IMR-90 (cell line): ENCODE measurements around the gene NAB2. TPM values are rescaled to one million over a fixed set of nuclear protein-coding genes. Genes with fewer than 3 reads are reported as not detected.

Experiments used
- ATAC-seq: fragments of 200-7000 bp; cut with Tn5 transposase; 2 replicates; pipeline ENCODE4 v1.9.1; 2020; ENCODE audit warnings: low read depth, mild to moderate bottlenecking, moderate library complexity
- BruUV-seq: library from RNA; stranded (reverse); fragments of 400-500 nt; replicated peaks from 2 replicates; lab custom pipeline; 2021; lab: Mats Ljungman, UMichigan
- CTCF ChIA-PET: fragments of 300-600 bp; formaldehyde crosslinking; extraction: SDS; loops from one replicate; lab custom pipeline; 2021; ENCODE audit warnings: antibody characterized with exemption; lab: Yijun Ruan, JAX
- POLR2A ChIA-PET: fragments of 300-600 bp; sonication (Branson Sonifier 250); formaldehyde crosslinking; loops from one replicate; lab custom pipeline; 2022; ENCODE audit warnings: antibody characterized with exemption; ENCODE audit not compliant: unreplicated experiment; lab: Charles Lee
- DNase-seq: peaks from one replicate; pipeline ENCODE4 v3.0.0; 2013
- H2AFZ ChIP-seq: replicated peaks from 2 replicates; pipeline ENCODE3; 2013; ENCODE audit warnings: low read length, mild to moderate bottlenecking; ENCODE audit not compliant: poor library complexity
- H2AK5ac ChIP-seq: 2 replicates; pipeline ENCODE4 v1.6.1; 2013; ENCODE audit warnings: low read depth, low read length, inconsistent platforms
- H2AK9ac ChIP-seq: replicated peaks from 2 replicates; pipeline ENCODE3; 2013; ENCODE audit warnings: mild to moderate bottlenecking, low read depth, low read length, moderate library complexity; ENCODE audit not compliant: poor library complexity
- H2BK120ac ChIP-seq: 2 replicates; pipeline ENCODE4 v1.6.1; 2013; ENCODE audit warnings: low read depth, low read length, inconsistent platforms
- H2BK15ac ChIP-seq: 3 replicates; pipeline ENCODE4 v1.6.1; 2013; ENCODE audit warnings: low read depth, low read length, inconsistent platforms
- H2BK20ac ChIP-seq: 2 replicates; pipeline ENCODE4 v1.6.1; 2013; ENCODE audit warnings: low read depth, mild to moderate bottlenecking, inconsistent platforms, low read length, moderate library complexity
- H2BK5ac ChIP-seq: 2 replicates; pipeline ENCODE4 v1.6.1; 2013; ENCODE audit warnings: mild to moderate bottlenecking, low read depth, low read length, inconsistent platforms; ENCODE audit not compliant: poor library complexity, severe bottlenecking
- H3K14ac ChIP-seq: replicated peaks from 2 replicates; pipeline ENCODE4 v1.6.1; 2013; ENCODE audit warnings: low read depth, low read length, inconsistent platforms
- H3K18ac ChIP-seq: 2 replicates; pipeline ENCODE4 v1.6.1; 2013; ENCODE audit warnings: low read depth, low read length, control low read depth
- H3K23ac ChIP-seq: 2 replicates; pipeline ENCODE4 v1.6.1; 2013; ENCODE audit warnings: low read depth, low read length, inconsistent platforms
- H3K27ac ChIP-seq: 2 replicates; pipeline ENCODE4 v1.5.1; 2013; ENCODE audit warnings: mild to moderate bottlenecking, control low read depth, low read length; ENCODE audit not compliant: insufficient read depth
- H3K27me3 ChIP-seq: 2 replicates; pipeline ENCODE4 v1.6.1; 2013; ENCODE audit warnings: low read length; ENCODE audit not compliant: control insufficient read depth, insufficient read depth
- H3K36me3 ChIP-seq: 2 replicates; pipeline ENCODE4 v1.6.1; 2013; ENCODE audit warnings: low read length, mixed read lengths; ENCODE audit not compliant: control insufficient read depth, insufficient read depth
- H3K4ac ChIP-seq: 2 replicates; pipeline ENCODE4 v1.6.1; 2013; ENCODE audit warnings: low read depth, low read length, inconsistent platforms
- H3K4me1 ChIP-seq: 2 replicates; pipeline ENCODE4 v1.6.1; 2013; ENCODE audit warnings: low read length, mixed read lengths; ENCODE audit not compliant: control insufficient read depth, insufficient read depth
- H3K4me2 ChIP-seq: 2 replicates; pipeline ENCODE4 v1.6.1; 2013; ENCODE audit warnings: low read depth, mild to moderate bottlenecking, control low read depth, low read length, moderate library complexity
- H3K4me3 ChIP-seq: 2 replicates; pipeline ENCODE4 v1.5.1; 2013; ENCODE audit warnings: low read depth, mild to moderate bottlenecking, control low read depth, low read length, moderate library complexity; ENCODE audit not compliant: insufficient read depth
- H3K56ac ChIP-seq: 2 replicates; pipeline ENCODE4 v1.6.1; 2013; ENCODE audit warnings: low read length, inconsistent platforms; ENCODE audit not compliant: insufficient read depth; ENCODE audit errors: extremely low read depth
- H3K79me1 ChIP-seq, 2 experiments: 2 replicates each; pipeline ENCODE4 v1.6.1; 2013; ENCODE audit warnings: low read length in 2 of 2, inconsistent platforms in 1 of 2, low read depth in 1 of 2
- H3K9ac ChIP-seq: 2 replicates; pipeline ENCODE4 v1.6.1; 2013; ENCODE audit warnings: low read depth, low read length, control low read depth
- H3K9me1 ChIP-seq: 2 replicates; pipeline ENCODE4 v1.6.1; 2013; ENCODE audit warnings: low read length, inconsistent platforms; ENCODE audit not compliant: insufficient read depth
- H3K9me3 ChIP-seq: 2 replicates; pipeline ENCODE4 v1.6.1; 2013; ENCODE audit warnings: low read length; ENCODE audit not compliant: control insufficient read depth, insufficient read depth
- H4K20me1 ChIP-seq: 2 replicates; pipeline ENCODE4 v1.6.1; 2013; ENCODE audit warnings: low read length, inconsistent platforms; ENCODE audit not compliant: insufficient read depth
- H4K5ac ChIP-seq: 2 replicates; pipeline ENCODE4 v1.6.1; 2013; ENCODE audit warnings: mild to moderate bottlenecking, low read depth, low read length, control low read depth
- H4K8ac ChIP-seq, 2 experiments: 2 replicates each; pipeline ENCODE4 v1.6.1; 2013; ENCODE audit warnings: low read depth in 2 of 2, low read length in 2 of 2, control low read depth in 1 of 2, inconsistent platforms in 1 of 2
- H4K91ac ChIP-seq: 2 replicates; pipeline ENCODE4 v1.6.1; 2013; ENCODE audit warnings: low read depth, low read length, inconsistent platforms; ENCODE audit not compliant: insufficient read depth
- BHLHE40 ChIP-seq: fragments of 150-350 bp; IDR thresholded peaks from 2 replicates; pipeline ENCODE4 v1.6.1; 2016; ENCODE audit warnings: mild to moderate bottlenecking, low read depth, low read length
- CEBPB ChIP-seq: IDR thresholded peaks from 2 replicates; pipeline ENCODE4 v1.6.1; 2012; ENCODE audit warnings: low read depth, low read length, improper control_type of control experiment
- CHD1 ChIP-seq: IDR thresholded peaks from 2 replicates; pipeline ENCODE4 v1.6.1; 2012; ENCODE audit warnings: low read depth, low read length, improper control_type of control experiment
- CTCF ChIP-seq: conservative IDR thresholded peaks from 2 replicates; pipeline ENCODE4 v1.5.1; 2012; ENCODE audit warnings: mild to moderate bottlenecking, low read depth, low read length, improper control_type of control experiment
- ELK1 ChIP-seq: fragments of 150-350 bp; IDR thresholded peaks from 2 replicates; pipeline ENCODE4 v1.6.1; 2016; ENCODE audit warnings: low read depth, mild to moderate bottlenecking, low read length, moderate library complexity, borderline replicate concordance
- FOS ChIP-seq: fragments of 150-350 bp; IDR thresholded peaks from 2 replicates; pipeline ENCODE4 v1.6.1; 2016; ENCODE audit warnings: low read depth, low read length
- MAFK ChIP-seq: IDR thresholded peaks from 2 replicates; pipeline ENCODE4 v1.6.1; 2012; ENCODE audit warnings: low read depth, low read length, improper control_type of control experiment
- MAZ ChIP-seq: IDR thresholded peaks from 2 replicates; pipeline ENCODE4 v1.6.1; 2012; ENCODE audit warnings: low read depth, mild to moderate bottlenecking, low read length, improper control_type of control experiment, moderate library complexity, borderline replicate concordance
- MXI1 ChIP-seq: IDR thresholded peaks from 2 replicates; pipeline ENCODE4 v1.6.1; 2012; ENCODE audit warnings: low read depth, mild to moderate bottlenecking, low read length, moderate library complexity, borderline replicate concordance
- NFE2L2 ChIP-seq: fragments of 150-350 bp; IDR thresholded peaks from 2 replicates; pipeline ENCODE4 v1.6.1; 2016; ENCODE audit warnings: low read depth, mild to moderate bottlenecking, low read length
- POLR2A ChIP-seq: IDR thresholded peaks from 2 replicates; pipeline ENCODE4 v1.6.1; 2012; ENCODE audit warnings: mild to moderate bottlenecking, low read depth, low read length
- RAD21 ChIP-seq: IDR thresholded peaks from 2 replicates; pipeline ENCODE4 v1.6.1; 2012; ENCODE audit warnings: low read length, improper control_type of control experiment
- RCOR1 ChIP-seq: IDR thresholded peaks from 2 replicates; pipeline ENCODE4 v1.6.1; 2012; ENCODE audit warnings: mild to moderate bottlenecking, low read length, improper control_type of control experiment; ENCODE audit not compliant: insufficient replicate concordance
- RFX5 ChIP-seq: IDR thresholded peaks from 2 replicates; pipeline ENCODE4 v1.8.0; 2012; ENCODE audit warnings: low read depth, mild to moderate bottlenecking, low read length, moderate library complexity
- SMC3 ChIP-seq: fragments of 150-350 bp; IDR thresholded peaks from 2 replicates; pipeline ENCODE4 v1.6.1; 2016; ENCODE audit warnings: low read depth, mild to moderate bottlenecking, antibody characterized with exemption, low read length, moderate library complexity
- WGBS, 2 experiments: methylation state at CpG; one replicate each; pipeline versions ENCODE4 v1.1.5 to v1.1.7; 2013; ENCODE audit warnings: missing lambda C conversion rate in 2 of 2; ENCODE audit not compliant: insufficient read length in 1 of 2; ENCODE audit errors: extremely low coverage in 2 of 2; 5-methylcytosine and 5-hydroxymethylcytosine counted together
- dilution Hi-C: fragments of 300-500 bp; cut with HindIII; formaldehyde crosslinking; loops from one replicate; pipeline ENCODE4 v1.14.3; 2018; ENCODE audit warnings: low sequenced_read_pairs; ENCODE audit not compliant: unreplicated experiment
- in situ Hi-C: fragments of 300-500 bp; cut with MboI; formaldehyde crosslinking; loops from 3 replicates; pipeline ENCODE4 v1.14.3; 2019; ENCODE audit warnings: low sequenced_read_pairs, inconsistent platforms, mixed read lengths
- intact Hi-C: fragments of 100-400 bp; cut with micrococcal nuclease; formaldehyde crosslinking; loops from 2 replicates; pipeline ENCODE4 v1.10.0; 2022
- polyA plus RNA-seq, 3 experiments: library from polyadenylated mRNA; depleted of rRNA; stranded (reverse); fragments of >200 nt; gene quantifications; 2 replicates each; pipeline ENCODE4 v1.2.3, GENCODE V29; 2012; ENCODE audit warnings: low replicate concordance in 1 of 3
- total RNA-seq: library from RNA; depleted of rRNA; stranded (reverse); fragments of >200 nt; gene quantifications from 2 replicates; pipeline ENCODE4 v1.2.3, GENCODE V29; 2012

The NAB2 gene
- total and polyA plus RNA-seq, 2 of the 4 experiments (the other 2 are of a cell fraction) = 65.1 to 68.8 TPM

GRCh38 chr12:57086493-57087009 lies 2.4 kb upstream of the NAB2 start:
- ChIA-PET CTCF (interaction anchor here (1.0 kb wide), 1 partner anchor 153 kb away, joined by 3 read pairs; no protein-coding TSS in a partner anchor), POLR2A (interaction anchor here (0.6 to 1.6 kb wide), 3 partner anchors 8 to 41 kb away, joined by 3 to 9 read pairs (median 4); partner anchors contain the start of gene NEMP1)
- Histone ChIP-seq H3K27ac (peak overlapping the region; percentile 98), H3K23ac (peak overlapping the region; percentile 99), H3K56ac (peak overlapping the region; percentile 99), H3K18ac (peak overlapping the region; percentile 80), H3K79me1 (peaks cover 5 to 31% of the 10 kb centered on the region in 2 experiments; a peak in 3 of 4 replicates), H4K5ac (peak overlapping the region; percentile 85), H3K27me3 (no peaks in the 10 kb centered on the region), H4K91ac (peak overlapping the region; percentile 95), H3K9me1 (peaks cover 6% of the 10 kb centered on the region), H2BK20ac (peak overlapping the region; percentile 63), H3K4me1 (peaks cover 12% of the 10 kb centered on the region), H3K4me2 (peak overlapping the region; percentile 88), H3K4me3 (peak overlapping the region; percentile 59), H2AK5ac (peak overlapping the region; percentile 89), H2AFZ (peak overlapping the region; percentile 85), H4K20me1 (peaks cover 23% of the 10 kb centered on the region), H3K9me3 (no peaks in the 10 kb centered on the region), H2BK120ac (peak overlapping the region; percentile 92), H3K4ac (peak overlapping the region; percentile 98), H3K36me3 (peaks cover 12% of the 10 kb centered on the region), H2BK5ac (peak overlapping the region; percentile 88), H2BK15ac (peak overlapping the region; percentile 90), H3K9ac (peak overlapping the region; percentile 91), H4K8ac (peak overlapping the region; percentile 86 to 93), H2AK9ac (peak overlapping the region; percentile 98), H3K14ac (peak overlapping the region; percentile 97)
- intact Hi-C loops (no loop called here), in situ Hi-C loops (no loop called here), dilution Hi-C loops (no loop called here)
- 0% methylated on average over 3 of the region's 14 CpGs; no CpG with 5 or more reads in 1 of the 2 experiments for WGBS, 2 experiments
- DNase-seq (peak; percentile 83), ATAC-seq (peak; percentile 4)
- BruUV-seq = no TSS peak
- TF ChIP-seq RCOR1 (no peak), FOS (no peak), MAFK (no peak), MAZ (peak; percentile 14; the same call in 1 of the 2 replicates), MXI1 (no peak), ELK1 (no peak), NFE2L2 (no peak), RAD21 (peak; percentile 20; the same call in 1 of the 2 replicates), CEBPB (no peak), SMC3 (no peak), CHD1 (no peak; the same call in 1 of the 2 replicates), RFX5 (no peak), BHLHE40 (no peak), CTCF (peak; percentile 48), POLR2A (no peak)
